OCI-M2 (cell line): ENCODE results near the gene RGPD3.
"Not testable (repeated sequence)": the region's sequence is repeated elsewhere in the genome, so short reads cannot be mapped to it uniquely, and the experiment has no call there.

Experiments used
- DNase-seq: peaks from one replicate; lab custom pipeline; 2025; ENCODE audit not compliant: unreplicated experiment; lab: John Stamatoyannopoulos, UW

RGPD3 gene

GRCh38 chr2:106486551-106487385, 18.6 kb upstream of the RGPD3 start, which contains the start of gene CD8B2:
Gene CD8B2, plus strand, starts transcription at chr2:106487364. Its CDS starts 63 bp downstream, at chr2:106487427.
- DNase-seq, result not testable (repeated sequence)

GRCh38 chr2:106479563-106479962, 11.3 kb upstream of the RGPD3 start:
- DNase-seq, result not testable (repeated sequence)

- not testable (repeated sequence) for DNase-seq
These were observed 9.4 kb upstream of the RGPD3 start for GRCh38 chr2:106477647-106478046.

- DNase-seq, result not testable (repeated sequence)
These were observed 2.4 kb upstream of the RGPD3 start for GRCh38 chr2:106470658-106471057.

GRCh38 chr2:106467516-106467915, 697 bp downstream of the RGPD3 start:
- DNase-seq, result not testable (repeated sequence)

GRCh38 chr2:106461882-106462281, 6.3 kb downstream of the RGPD3 start:
- DNase-seq, result not testable (repeated sequence)

- DNase-seq, result not testable (repeated sequence)
These were observed 77.5 kb downstream of the RGPD3 start for GRCh38 chr2:106390680-106391079.

- not testable (repeated sequence) for DNase-seq
These were observed 79.3 kb downstream of the RGPD3 start for GRCh38 chr2:106388814-106389410.

- DNase-seq, result not testable (repeated sequence)
These were observed 83.7 kb downstream of the RGPD3 start for GRCh38 chr2:106384548-106384947.

- DNase-seq, result not testable (repeated sequence)
These were observed 86.3 kb downstream of the RGPD3 start for GRCh38 chr2:106381867-106382266.

GRCh38 chr2:106379567-106379966, 88.6 kb downstream of the RGPD3 start:
- not testable (repeated sequence) for DNase-seq

GRCh38 chr2:106369182-106369581, 99.0 kb downstream of the RGPD3 start:
- DNase-seq, result not testable (repeated sequence)

GRCh38 chr2:106366204-106366885, 101.9 kb downstream of the RGPD3 start:
- DNase-seq, result no peak

GRCh38 chr2:106363791-106364190, 104.4 kb downstream of the RGPD3 start:
- no peak for DNase-seq

- no peak for DNase-seq
These were observed 105.4 kb downstream of the RGPD3 start for GRCh38 chr2:106362789-106363188.

- DNase-seq, result no peak
These were observed 108.7 kb downstream of the RGPD3 start for GRCh38 chr2:106359512-106359911.

GRCh38 chr2:106358521-106358920, 109.7 kb downstream of the RGPD3 start:
- no peak for DNase-seq

- no peak for DNase-seq
These were observed 110.1 kb downstream of the RGPD3 start for GRCh38 chr2:106358081-106358480.

- no peak for DNase-seq
These were observed 111.9 kb downstream of the RGPD3 start for GRCh38 chr2:106356291-106356690.

- DNase-seq, result no peak
These were observed 114.5 kb downstream of the RGPD3 start for GRCh38 chr2:106353676-106354075.

GRCh38 chr2:106350980-106351379, 117.2 kb downstream of the RGPD3 start:
- no peak for DNase-seq

GRCh38 chr2:106344302-106344701, 123.9 kb downstream of the RGPD3 start:
- no peak for DNase-seq
